ENCODE measurements around the gene SAP130. TPM values are rescaled to one million over a fixed set of nuclear protein-coding genes. Genes with fewer than 3 reads are reported as not detected.
A peak's percentile ranks its signal among the peaks of the same experiment; 100 is the strongest.

Gene SAP130
- total and polyA plus RNA-seq, 2 of the 8 experiments (the other 6 are each of a cell fraction or from before 2014, with no cell fraction given), result 51.4 to 54.3 TPM

DNA sequence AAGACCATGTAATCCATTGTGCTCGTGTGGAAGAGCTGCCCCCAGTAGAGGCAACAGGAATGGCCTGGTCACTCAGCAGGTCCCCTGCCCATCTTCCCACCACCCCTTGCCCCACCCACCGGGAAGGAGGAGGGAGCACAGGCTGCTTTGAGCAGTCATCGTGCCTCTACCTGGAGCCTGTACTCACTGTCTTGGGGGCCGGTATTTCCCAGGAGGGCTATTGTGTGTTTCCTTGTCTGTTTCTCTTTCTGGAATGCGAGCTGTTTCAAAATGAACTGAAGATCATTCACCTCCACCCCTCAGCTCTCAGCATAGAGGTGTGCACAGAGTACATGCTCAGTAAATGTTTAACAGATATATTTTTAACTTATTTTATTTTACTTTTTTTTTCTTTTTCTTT is 134.4 kb downstream of the SAP130 start:
- Histone ChIP-seq H3K79me2 (ENCODE audit: control insufficient read depth in 1 of 2, insufficient read depth in 2 of 2, low read length in 2 of 2) (no peaks in the 10 kb centered on the region), H2BK5ac (ENCODE audit: low read depth, low read length) (no peak overlapping the region), H4K5ac (ENCODE audit: insufficient read length, low read depth, low read length) (no peak overlapping the region), H3K14ac (ENCODE audit: insufficient read length) (no peak overlapping the region), H3K4me3 (ENCODE audit: extremely low read depth in 1 of 4, insufficient read depth in 2 of 4, low read depth in 3 of 4, low read length in 4 of 4) (no peak overlapping the region), H2BK15ac (ENCODE audit: low read length) (no peak overlapping the region), H2BK120ac (replicated peaks; ENCODE audit: low read depth, low read length) (no peak overlapping the region), H3K4ac (replicated peaks; ENCODE audit: insufficient read length, low read depth, low read length) (no peak overlapping the region), H3K56ac (replicated peaks; ENCODE audit: insufficient read length, low read depth, low read length) (no peak overlapping the region), H2AK5ac (ENCODE audit: low read depth, low read length) (no peak overlapping the region), H3K79me1 (ENCODE audit: low read depth, low read length) (no peaks in the 10 kb centered on the region), H3K27me3 (replicated peaks in 1 of 4; ENCODE audit: control insufficient read depth in 3 of 4, extremely low read depth in 1 of 4, insufficient read depth in 3 of 4, low read length in 3 of 4) (no peaks in the 10 kb centered on the region), H3K36me3 (ENCODE audit: control insufficient read depth in 2 of 4, insufficient read depth in 4 of 4, low read length in 3 of 4) (no peaks in the 10 kb centered on the region), H3K4me1 (replicated peaks in 1 of 4; ENCODE audit: control insufficient read depth in 3 of 4, insufficient read depth in 4 of 4, low read length in 3 of 4) (peaks cover 4 to 9% (median 6%) of the 10 kb centered on the region in 4 experiments; a peak in 6 of 7 replicates), H2BK20ac (ENCODE audit: low read length) (no peak overlapping the region), H4K8ac (ENCODE audit: extremely low read depth, insufficient read depth, low read length) (no peak overlapping the region), H3K4me2 (ENCODE audit: insufficient read depth in 1 of 2, low read depth in 2 of 2, low read length in 2 of 2) (peak overlapping the region in 1 of 2 experiments; percentile 9; a peak in 2 of 4 replicates), H3K9me3 (ENCODE audit: insufficient read depth in 2 of 2, low read depth in 1 of 2, low read length in 1 of 2) (no peaks in the 10 kb centered on the region; a peak in 1 of 4 replicates), H3K9ac (replicated peaks in 1 of 4; ENCODE audit: extremely low read depth in 1 of 4, low read depth in 3 of 4, low read length in 3 of 4) (no peak overlapping the region), H3K23me2 (ENCODE audit: low read depth, low read length) (no peaks in the 10 kb centered on the region), H4K20me1 (replicated peaks in 1 of 2; ENCODE audit: control insufficient read depth in 1 of 2, insufficient read depth in 2 of 2, low read length in 2 of 2) (no peaks in the 10 kb centered on the region), H3K23ac (ENCODE audit: insufficient read length) (no peak overlapping the region), H4K91ac (replicated peaks; ENCODE audit: insufficient read length, low read length) (no peak overlapping the region), H2BK12ac (ENCODE audit: low read depth, low read length) (peak overlapping the region; percentile 40; the same call in 1 of the 2 replicates), H2AFZ (ENCODE audit: low read length) (peak overlapping the region; percentile 85; the same call in 1 of the 2 replicates), H3K18ac (ENCODE audit: extremely low read depth, low read length) (no peak overlapping the region), H3K27ac (ENCODE audit: low read depth, low read length) (no peak overlapping the region)
- FAIRE-seq, result no peak
- ChIA-PET CTCF (ENCODE audit: partially characterized antibody) (interaction anchor here (0.6 to 1.5 kb wide), 3 partner anchors 15 to 73 kb away, joined by 3 to 4 read pairs (median 4); no protein-coding TSS in a partner anchor), POLR2A (ENCODE audit: partially characterized antibody) (interaction anchor here (0.6 kb wide), 1 partner anchor 76 kb away, joined by 3 read pairs; no protein-coding TSS in a partner anchor)
- WGBS, 2 experiments (ENCODE audit: extremely low coverage in 1 of 2, insufficient coverage in 1 of 2, insufficient read length in 1 of 2, insufficient replicate concordance in 2 of 2, low coverage in 1 of 2, low lambda C conversion rate in 2 of 2, missing lambda C conversion rate in 1 of 2), result 67% methylated on average over 5 of the region's 5 CpGs; no CpG with 5 or more reads in 1 of the 2 experiments
- peak in 1 of 2 experiments; percentile 64 for DNase-seq (ENCODE audit: low read depth in 1 of 2, low spot score in 2 of 2)
- TF ChIP-seq FOSL1 (IDR thresholded peaks at IDR 0.05; ENCODE audit: insufficient read depth, low read depth, low read length) (no peak), MAFK (IDR thresholded peaks at IDR 0.05; ENCODE audit: low read depth, low read length) (no peak), CREB1 (IDR thresholded peaks at IDR 0.05) (no peak), SIRT6 (IDR thresholded peaks at IDR 0.05; ENCODE audit: low read length) (no peak), BRCA1 (IDR thresholded peaks at IDR 0.05; ENCODE audit: low read depth, low read length) (no peak), ZNF274 (IDR thresholded peaks at IDR 0.05; ENCODE audit: borderline replicate concordance, extremely low read depth, low read length) (no peak), RNF2 (IDR thresholded peaks at IDR 0.05; ENCODE audit: borderline replicate concordance, low read depth, low read length, missing control alignments, poor library complexity, severe bottlenecking) (no peak), NANOG (IDR thresholded peaks at IDR 0.05; ENCODE audit: insufficient read depth, low read depth, low read length, poor library complexity, severe bottlenecking) (no peak), EGR1 (IDR thresholded peaks at IDR 0.05; ENCODE audit: borderline replicate concordance, low read depth, low read length) (no peak), KDM5A (IDR thresholded peaks at IDR 0.05; ENCODE audit: low read length) (no peak), JUND (IDR thresholded peaks at IDR 0.05; ENCODE audit: low read length) (no peak), RXRA (IDR thresholded peaks at IDR 0.05; ENCODE audit: insufficient read depth, low read depth, low read length) (no peak), TEAD4 (IDR thresholded peaks at IDR 0.05; ENCODE audit: low read depth, low read length) (no peak)
- TF ChIP-seq, protein P1, sequence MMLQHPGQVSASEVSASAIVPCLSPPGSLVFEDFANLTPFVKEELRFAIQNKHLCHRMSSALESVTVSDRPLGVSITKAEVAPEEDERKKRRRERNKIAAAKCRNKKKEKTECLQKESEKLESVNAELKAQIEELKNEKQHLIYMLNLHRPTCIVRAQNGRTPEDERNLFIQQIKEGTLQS (IDR thresholded peaks at IDR 0.05; ENCODE audit: insufficient read depth, low read depth, low read length), result no peak

Data from H1 (cell line).